Tibial nerve (tissue), 4 donors: Measurements from ENCODE around the gene UGGT1.

ENCODE experiments used
- CTCF ChIP-seq, 5 experiments: fragments of 200-600 bp in 3 of 5; fragments of 450-650 bp in 2 of 5; sonication (generic) in 3 of 5; IDR thresholded peaks; one replicate each; pipeline ENCODE4 v1.5.1; 2016 to 2019; ENCODE audit warnings: antibody characterized with exemption in 5 of 5, mild to moderate bottlenecking in 3 of 5, moderate library complexity in 2 of 5
- EP300 ChIP-seq, 2 donors: sonication (generic); formaldehyde crosslinking; IDR thresholded peaks; one replicate each; pipeline ENCODE4 v1.6.1; 2017; ENCODE audit warnings: antibody characterized with exemption in 2 of 2, mild to moderate bottlenecking in 1 of 2
- POLR2A ChIP-seq, 2 donors: fragments of 450-650 bp; IDR thresholded peaks; one replicate each; pipeline ENCODE4 v1.6.1; 2017; ENCODE audit warnings: antibody characterized with exemption in 2 of 2, mild to moderate bottlenecking in 2 of 2, moderate library complexity in 2 of 2

GRCh38 chr2:128169094-128169493, 78.1 kb downstream of the UGGT1 start:
- TF ChIP-seq EP300 (IDR thresholded peaks at IDR 0.05) (no peak), CTCF (IDR thresholded peaks at IDR 0.05) (no peak), POLR2A (IDR thresholded peaks at IDR 0.05) (no peak)
